Kidney epithelial cell (primary cell): ENCODE data around the gene NOSIP. TPM values are rescaled to one million over a fixed set of nuclear protein-coding genes. Genes with fewer than 3 reads are reported as not detected.

Experiments
- DNase-seq: peaks from one replicate; pipeline ENCODE4 v3.0.0-alpha.2; 2010; ENCODE audit warnings: low read depth
- H3K27me3 ChIP-seq: 2 replicates; pipeline ENCODE4 v1.6.0; 2011; ENCODE audit warnings: low read length; ENCODE audit not compliant: control insufficient read depth, insufficient read depth
- H3K36me3 ChIP-seq: 2 replicates; pipeline ENCODE4 v1.5.1; 2011; ENCODE audit warnings: low read length; ENCODE audit not compliant: control insufficient read depth, insufficient read depth
- H3K4me3 ChIP-seq: 2 replicates; pipeline ENCODE4 v1.5.1; 2011; ENCODE audit warnings: low read depth, mild to moderate bottlenecking, control low read depth, low read length
- CTCF ChIP-seq: IDR thresholded peaks from 2 replicates; pipeline ENCODE4 v1.5.1; 2011; ENCODE audit warnings: mild to moderate bottlenecking, moderate library complexity, low read length, control low read depth, inconsistent platforms; ENCODE audit not compliant: insufficient read depth, poor library complexity, severe bottlenecking
- total RNA-seq: library from RNA; depleted of rRNA; stranded (reverse); fragments of >200 nt; gene quantifications from 2 replicates; pipeline ENCODE4 v1.2.3, GENCODE V29; 2015

NOSIP gene
- total RNA-seq, 1 donor from 2014 or later = 91.4 TPM

- no peak for TF ChIP-seq CTCF
- H3K27me3 ChIP-seq = no peaks in the 10 kb centered on the region
- no peak overlapping the region for H3K4me3 ChIP-seq
- no peaks in the 10 kb centered on the region for H3K36me3 ChIP-seq
- no peak for DNase-seq
These were observed 15.7 kb downstream of the NOSIP start for GRCh38 chr19:49564616-49565045.

GRCh38 chr19:49560358-49560900 lies 19.9 kb downstream of the NOSIP start:
- Histone ChIP-seq H3K4me3 (no peak overlapping the region), H3K27me3 (no peaks in the 10 kb centered on the region), H3K36me3 (peaks cover 5% of the 10 kb centered on the region)
- TF ChIP-seq CTCF = no peak
- DNase-seq = no peak

- H3K36me3 ChIP-seq = peaks cover 5% of the 10 kb centered on the region
- no peak for DNase-seq
- H3K27me3 ChIP-seq = no peaks in the 10 kb centered on the region
- TF ChIP-seq CTCF = no peak
- no peak overlapping the region for H3K4me3 ChIP-seq
These were observed 20.4 kb downstream of the NOSIP start for GRCh38 chr19:49559928-49560327.

GRCh38 chr19:49559443-49559842 lies 20.9 kb downstream of the NOSIP start:
- no peak for TF ChIP-seq CTCF
- Histone ChIP-seq H3K4me3 (no peak overlapping the region), H3K36me3 (peaks cover 5% of the 10 kb centered on the region), H3K27me3 (no peaks in the 10 kb centered on the region)
- DNase-seq = no peak

- DNase-seq = no peak
- no peak for TF ChIP-seq CTCF
- H3K36me3 ChIP-seq = peaks cover 5% of the 10 kb centered on the region
- no peaks in the 10 kb centered on the region for H3K27me3 ChIP-seq
- H3K4me3 ChIP-seq = no peak overlapping the region
These were observed 21.8 kb downstream of the NOSIP start for GRCh38 chr19:49558591-49558990.

GRCh38 chr19:49557641-49558325 lies 22.6 kb downstream of the NOSIP start:
- H3K27me3 ChIP-seq = no peaks in the 10 kb centered on the region
- no peak overlapping the region for H3K4me3 ChIP-seq
- no peak for TF ChIP-seq CTCF
- H3K36me3 ChIP-seq = peaks cover 5% of the 10 kb centered on the region
- DNase-seq = no peak
